Cardiac fibroblast (primary cell): ENCODE results near the gene DHRS12.

Experiments
- DNase-seq, 2 donors: peaks; one replicate each; pipeline versions ENCODE4 v3.0.0 to v3.0.0-alpha.2; 2010; ENCODE audit warnings: low read depth in 2 of 2
- H3K4me3 ChIP-seq, 2 donors: replicated peaks in 1 of 2; 1 replicate in 1 of 2; 2 replicates in 1 of 2; pipeline ENCODE4 v1.5.1; 2011; ENCODE audit warnings: low read depth in 2 of 2, low read length in 2 of 2, mild to moderate bottlenecking in 2 of 2, moderate library complexity in 1 of 2
- TF ChIP-seq, protein P1 (sequence below): IDR thresholded peaks from one replicate; pipeline ENCODE4 v1.5.1; 2011; ENCODE audit warnings: low read depth, mild to moderate bottlenecking, low read length, inconsistent platforms

The DHRS12 gene

GRCh38 chr13:51777921-51778320 lies 26.0 kb downstream of the DHRS12 start:
- no peak overlapping the region for H3K4me3 ChIP-seq
- TF ChIP-seq, protein P1, sequence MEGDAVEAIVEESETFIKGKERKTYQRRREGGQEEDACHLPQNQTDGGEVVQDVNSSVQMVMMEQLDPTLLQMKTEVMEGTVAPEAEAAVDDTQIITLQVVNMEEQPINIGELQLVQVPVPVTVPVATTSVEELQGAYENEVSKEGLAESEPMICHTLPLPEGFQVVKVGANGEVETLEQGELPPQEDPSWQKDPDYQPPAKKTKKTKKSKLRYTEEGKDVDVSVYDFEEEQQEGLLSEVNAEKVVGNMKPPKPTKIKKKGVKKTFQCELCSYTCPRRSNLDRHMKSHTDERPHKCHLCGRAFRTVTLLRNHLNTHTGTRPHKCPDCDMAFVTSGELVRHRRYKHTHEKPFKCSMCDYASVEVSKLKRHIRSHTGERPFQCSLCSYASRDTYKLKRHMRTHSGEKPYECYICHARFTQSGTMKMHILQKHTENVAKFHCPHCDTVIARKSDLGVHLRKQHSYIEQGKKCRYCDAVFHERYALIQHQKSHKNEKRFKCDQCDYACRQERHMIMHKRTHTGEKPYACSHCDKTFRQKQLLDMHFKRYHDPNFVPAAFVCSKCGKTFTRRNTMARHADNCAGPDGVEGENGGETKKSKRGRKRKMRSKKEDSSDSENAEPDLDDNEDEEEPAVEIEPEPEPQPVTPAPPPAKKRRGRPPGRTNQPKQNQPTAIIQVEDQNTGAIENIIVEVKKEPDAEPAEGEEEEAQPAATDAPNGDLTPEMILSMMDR, result no peak
- no peak for DNase-seq

GRCh38 chr13:51776179-51776578 lies 27.8 kb downstream of the DHRS12 start:
- DNase-seq, result no peak
- H3K4me3 ChIP-seq, result no peak overlapping the region
- TF ChIP-seq, protein P1, result no peak

DNA sequence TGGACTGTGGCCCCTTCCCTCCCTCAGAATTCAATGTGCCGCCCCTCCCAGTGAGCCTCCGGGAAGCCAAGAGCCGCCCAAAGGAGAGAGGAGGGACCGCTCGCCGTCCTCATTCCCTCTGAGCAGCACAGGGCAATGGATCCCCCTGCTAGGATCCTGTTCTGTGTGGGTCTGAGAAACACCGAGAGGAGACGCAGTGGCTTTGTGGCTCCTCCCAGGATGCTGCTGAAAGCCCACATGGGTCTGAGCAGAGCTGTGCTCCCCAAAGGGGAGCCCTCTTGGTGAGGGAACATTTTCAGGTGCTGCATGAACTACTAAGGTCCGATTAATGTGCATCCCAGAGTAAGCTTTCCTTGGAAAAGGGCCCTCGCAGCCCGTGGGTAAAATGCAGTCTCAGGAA lies 30.4 kb downstream of the DHRS12 start:
- TF ChIP-seq, protein P1, result no peak
- no peak overlapping the region for H3K4me3 ChIP-seq
- DNase-seq, result no peak

DNA sequence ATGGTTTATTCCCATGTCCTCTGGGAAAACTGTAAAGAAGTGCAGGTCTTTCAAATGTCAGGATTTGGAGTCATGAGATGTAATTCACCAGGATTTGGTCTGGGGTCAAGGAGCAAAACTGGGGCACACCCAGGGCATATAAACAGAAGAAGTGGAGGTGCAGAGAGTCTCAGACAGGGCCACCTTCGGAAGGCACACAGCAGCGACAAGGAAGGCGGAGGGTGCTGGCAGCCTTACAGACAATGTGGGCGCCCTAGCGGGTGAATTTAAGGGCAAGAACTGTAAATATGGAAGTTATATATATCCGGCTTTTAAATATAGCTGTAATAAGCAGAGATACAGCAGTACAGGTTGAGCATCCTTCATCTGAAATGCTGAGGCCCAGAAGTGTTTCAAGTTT lies 31.2 kb downstream of the DHRS12 start:
- no peak overlapping the region for H3K4me3 ChIP-seq
- no peak for DNase-seq
- TF ChIP-seq, protein P1, result no peak

DNA sequence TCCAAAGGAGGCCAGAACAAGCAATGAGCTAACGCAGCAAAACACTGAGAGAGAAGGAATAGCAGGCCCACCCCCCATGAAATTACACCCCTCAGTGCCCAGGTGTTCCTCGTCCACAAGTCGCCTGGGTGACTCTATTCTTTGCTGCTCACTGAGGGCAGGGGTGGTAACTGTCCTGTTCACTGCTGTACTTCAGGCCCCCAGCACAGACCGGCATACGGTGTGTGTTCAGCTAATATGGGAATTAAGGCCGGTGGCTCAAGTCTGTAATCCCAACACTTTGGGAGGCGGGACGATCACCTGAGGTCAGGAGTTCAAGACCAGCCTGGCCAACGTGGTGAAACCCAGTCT lies 31.9 kb downstream of the DHRS12 start:
- DNase-seq, result no peak
- TF ChIP-seq, protein P1, result no peak
- H3K4me3 ChIP-seq, result no peak overlapping the region

- DNase-seq, result no peak
- TF ChIP-seq, protein P1, result no peak
- H3K4me3 ChIP-seq, result no peak overlapping the region
Observed at GRCh38 chr13:51771418-51772104, 32.4 kb downstream of the DHRS12 start.
